NCI-H2081 treated with DMSO at 0.1 percent for 48 hours (cell line): Measurements from ENCODE around the gene RABGAP1L.

Source experiments
- DNase-seq: peaks from one replicate; lab custom pipeline; 2025; lab: John Stamatoyannopoulos, UW

RABGAP1L gene

GRCh38 chr1:174761901-174762585 is 602.7 kb downstream of the RABGAP1L start:
- no peak for DNase-seq

- DNase-seq: no peak
Observed at GRCh38 chr1:174764191-174764590, 604.9 kb downstream of the RABGAP1L start.

- no peak for DNase-seq
Observed at GRCh38 chr1:174766727-174767126, 607.4 kb downstream of the RABGAP1L start.

- no peak for DNase-seq
Observed at GRCh38 chr1:174768516-174768915, 609.2 kb downstream of the RABGAP1L start.

- no peak for DNase-seq
Observed at GRCh38 chr1:174768949-174769348, 609.6 kb downstream of the RABGAP1L start.

GRCh38 chr1:174769961-174770549 is 610.7 kb downstream of the RABGAP1L start:
- no peak for DNase-seq

- no peak for DNase-seq
Observed at GRCh38 chr1:174775621-174776020, 616.3 kb downstream of the RABGAP1L start.

GRCh38 chr1:174777262-174777661 is 617.9 kb downstream of the RABGAP1L start:
- no peak for DNase-seq

- no peak for DNase-seq
Observed at GRCh38 chr1:174785510-174785909, 626.2 kb downstream of the RABGAP1L start.

GRCh38 chr1:174786358-174786757 is 627.0 kb downstream of the RABGAP1L start:
- DNase-seq: no peak

GRCh38 chr1:174786760-174787159 is 627.4 kb downstream of the RABGAP1L start:
- DNase-seq: no peak

GRCh38 chr1:174788981-174789380 is 629.7 kb downstream of the RABGAP1L start:
- DNase-seq: no peak

- no peak for DNase-seq
Observed at GRCh38 chr1:174789399-174789798, 630.1 kb downstream of the RABGAP1L start.

GRCh38 chr1:174791863-174792262 is 632.5 kb downstream of the RABGAP1L start:
- no peak for DNase-seq

GRCh38 chr1:174794861-174795260 is 635.5 kb downstream of the RABGAP1L start:
- DNase-seq: no peak

- DNase-seq: no peak
Observed at GRCh38 chr1:174795806-174796205, 636.5 kb downstream of the RABGAP1L start.

- DNase-seq: no peak
Observed at GRCh38 chr1:174797398-174797797, 638.1 kb downstream of the RABGAP1L start.

GRCh38 chr1:174799136-174799479 is 639.8 kb downstream of the RABGAP1L start:
- DNase-seq: no peak

GRCh38 chr1:174800216-174800851 is 641.0 kb downstream of the RABGAP1L start:
- DNase-seq: no peak

- no peak for DNase-seq
Observed at GRCh38 chr1:174800876-174801275, 641.6 kb downstream of the RABGAP1L start.

- DNase-seq: no peak
Observed at GRCh38 chr1:174809755-174810280, 650.5 kb downstream of the RABGAP1L start.

- DNase-seq: no peak
Observed at GRCh38 chr1:174812016-174812415, 652.7 kb downstream of the RABGAP1L start.

- no peak for DNase-seq
Observed at GRCh38 chr1:174812656-174813055, 653.3 kb downstream of the RABGAP1L start.
